Esophagus squamous epithelium (tissue), 4 donors: ENCODE data around the gene STK35.

ENCODE experiments used
- POLR2A ChIP-seq, 4 donors: fragments of 450-650 bp; IDR thresholded peaks; one replicate each; pipeline ENCODE4 v1.6.1; 2017; ENCODE audit warnings: antibody characterized with exemption in 4 of 4, mild to moderate bottlenecking in 4 of 4, moderate library complexity in 3 of 4
- TF ChIP-seq, protein P1 (sequence below), 6 experiments: fragments of 450-650 bp in 4 of 6; fragments of 200-600 bp in 2 of 6; sonication (generic) in 2 of 6; IDR thresholded peaks; one replicate each; pipeline ENCODE4 v1.5.1; 2016 to 2019; ENCODE audit warnings: antibody characterized with exemption in 6 of 6, mild to moderate bottlenecking in 4 of 6, moderate library complexity in 4 of 6

DNA sequence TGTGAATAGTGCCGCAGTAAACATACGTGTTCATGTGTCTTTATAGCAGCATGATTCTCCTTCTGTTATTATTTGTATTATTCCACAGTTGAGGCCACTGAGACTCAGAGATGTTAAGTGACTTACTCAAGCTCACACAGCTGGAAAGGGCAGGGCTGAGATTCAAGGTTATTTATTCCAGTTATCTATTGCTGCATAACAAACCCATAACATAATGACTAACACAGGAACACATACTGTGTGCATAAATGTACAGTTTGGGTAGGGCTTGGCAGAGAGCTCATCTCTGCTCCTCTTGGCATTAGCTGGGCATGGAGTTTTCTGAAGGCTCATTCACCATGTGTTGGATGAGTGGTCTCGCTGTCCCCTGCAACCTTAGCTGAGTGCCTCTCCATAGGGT lies 68.8 kb downstream of the STK35 start:
- TF ChIP-seq POLR2A (IDR thresholded peaks at IDR 0.05) = no peak
- TF ChIP-seq, protein P1, sequence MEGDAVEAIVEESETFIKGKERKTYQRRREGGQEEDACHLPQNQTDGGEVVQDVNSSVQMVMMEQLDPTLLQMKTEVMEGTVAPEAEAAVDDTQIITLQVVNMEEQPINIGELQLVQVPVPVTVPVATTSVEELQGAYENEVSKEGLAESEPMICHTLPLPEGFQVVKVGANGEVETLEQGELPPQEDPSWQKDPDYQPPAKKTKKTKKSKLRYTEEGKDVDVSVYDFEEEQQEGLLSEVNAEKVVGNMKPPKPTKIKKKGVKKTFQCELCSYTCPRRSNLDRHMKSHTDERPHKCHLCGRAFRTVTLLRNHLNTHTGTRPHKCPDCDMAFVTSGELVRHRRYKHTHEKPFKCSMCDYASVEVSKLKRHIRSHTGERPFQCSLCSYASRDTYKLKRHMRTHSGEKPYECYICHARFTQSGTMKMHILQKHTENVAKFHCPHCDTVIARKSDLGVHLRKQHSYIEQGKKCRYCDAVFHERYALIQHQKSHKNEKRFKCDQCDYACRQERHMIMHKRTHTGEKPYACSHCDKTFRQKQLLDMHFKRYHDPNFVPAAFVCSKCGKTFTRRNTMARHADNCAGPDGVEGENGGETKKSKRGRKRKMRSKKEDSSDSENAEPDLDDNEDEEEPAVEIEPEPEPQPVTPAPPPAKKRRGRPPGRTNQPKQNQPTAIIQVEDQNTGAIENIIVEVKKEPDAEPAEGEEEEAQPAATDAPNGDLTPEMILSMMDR (IDR thresholded peaks at IDR 0.05) = no peak
